NCI-H2196 (cell line): ENCODE measurements around the gene ZNF33A.
"Not testable (repeated sequence)": the region's sequence is repeated elsewhere in the genome, so short reads cannot be mapped to it uniquely, and the experiment has no call there.

ENCODE experiments used
- DNase-seq: peaks from one replicate; lab custom pipeline; 2025; ENCODE audit not compliant: unreplicated experiment; lab: John Stamatoyannopoulos, UW

The ZNF33A gene

GRCh38 chr10:38010119-38010903 is at the start of gene ZNF33A:
Gene ZNF33A, plus strand, starts transcription at chr10:38010675. Its CDS starts 1,667 bp downstream, at chr10:38012342.
- peak; percentile 93 for DNase-seq

GRCh38 chr10:37965006-37965405 is 45.5 kb upstream of the ZNF33A start:
- DNase-seq: no peak

DNA sequence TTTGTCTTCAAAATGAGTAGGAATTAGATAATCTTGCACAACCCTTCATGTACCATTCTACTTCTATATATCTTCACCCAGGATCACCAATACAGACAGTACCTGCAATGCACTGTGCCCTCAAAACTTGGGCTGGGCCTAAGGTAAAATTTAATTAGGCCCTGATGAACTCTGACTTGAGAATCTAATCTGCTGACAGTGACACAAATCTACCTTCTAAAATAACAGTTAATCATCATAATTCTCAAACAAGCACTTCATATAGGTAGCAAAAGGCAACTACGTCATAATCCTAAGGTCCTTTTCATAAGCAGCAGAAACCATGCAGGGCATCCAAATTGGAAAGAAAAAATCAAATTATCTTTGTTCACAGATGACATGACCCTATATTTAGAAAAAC is 38.1 kb upstream of the ZNF33A start:
- DNase-seq: no peak

GRCh38 chr10:37975401-37975991 is 35.0 kb upstream of the ZNF33A start:
- no peak for DNase-seq

DNA sequence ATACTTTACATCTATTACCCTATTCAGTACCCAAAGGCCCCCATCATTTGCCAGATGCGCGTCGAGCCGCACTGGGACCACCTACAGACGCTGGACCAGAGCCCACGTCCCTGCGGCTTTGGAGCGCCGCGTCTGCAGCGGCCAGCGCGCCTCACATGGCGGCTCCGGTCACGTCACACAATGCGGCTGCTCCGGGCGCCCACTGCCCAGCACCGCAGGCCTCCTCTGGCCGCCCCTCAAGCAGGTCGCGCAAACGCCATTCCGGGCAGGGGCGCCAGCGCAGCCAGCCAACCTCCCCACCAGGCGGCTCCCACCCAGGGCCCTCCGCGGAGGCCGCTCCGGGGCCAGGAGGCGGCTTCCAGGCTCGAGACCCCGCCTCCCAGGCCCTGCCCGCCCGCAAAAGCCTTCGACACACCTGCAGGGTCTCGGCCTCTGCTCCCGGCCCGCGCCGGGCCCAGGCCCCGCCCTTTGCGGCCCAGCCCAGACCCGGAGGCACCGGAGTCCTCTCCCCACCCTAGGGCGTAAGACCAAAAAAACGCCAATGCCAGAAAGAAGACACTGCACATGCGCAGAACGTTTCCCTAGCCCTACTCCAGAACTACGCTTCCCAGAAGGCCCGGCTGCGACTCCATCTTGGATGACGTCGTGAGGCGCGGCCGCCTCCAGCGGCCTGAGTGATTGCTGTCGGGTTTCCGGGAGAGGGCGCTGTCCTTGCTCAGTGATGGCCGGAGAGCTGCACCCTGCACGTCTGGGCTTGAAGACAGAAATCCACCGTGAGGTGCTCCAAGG is 34.2 kb upstream of the ZNF33A start, which contains the start of gene ZNF25:
TSS of gene ZNF25 (minus strand) at position 557 of the 789 bp plus-strand sequence. CDS start 4,925 bp downstream, outside the sequence.
- peak; percentile 89 for DNase-seq

GRCh38 chr10:37976880-37977203 is 33.6 kb upstream of the ZNF33A start:
- DNase-seq: no peak

DNA sequence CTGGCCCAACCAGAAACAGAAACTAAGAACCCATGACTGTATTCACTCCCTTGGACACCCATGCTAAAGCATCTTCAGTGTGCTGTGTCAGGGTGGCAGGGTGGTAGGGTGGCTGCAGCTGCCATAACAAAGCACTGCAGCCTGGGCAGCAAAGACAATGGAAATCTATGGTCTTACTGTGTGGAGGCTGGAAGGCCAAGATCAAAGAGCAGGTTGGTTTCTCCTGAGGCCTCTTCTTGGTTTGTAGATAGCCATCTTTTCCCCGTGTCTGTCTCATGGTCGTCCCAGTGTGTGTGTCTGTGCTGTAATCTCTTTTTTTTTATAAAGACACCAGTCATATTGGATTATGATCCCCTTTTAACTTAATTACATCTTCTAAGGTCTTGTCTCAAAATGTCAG is 18.8 kb upstream of the ZNF33A start:
- DNase-seq: no peak

DNA sequence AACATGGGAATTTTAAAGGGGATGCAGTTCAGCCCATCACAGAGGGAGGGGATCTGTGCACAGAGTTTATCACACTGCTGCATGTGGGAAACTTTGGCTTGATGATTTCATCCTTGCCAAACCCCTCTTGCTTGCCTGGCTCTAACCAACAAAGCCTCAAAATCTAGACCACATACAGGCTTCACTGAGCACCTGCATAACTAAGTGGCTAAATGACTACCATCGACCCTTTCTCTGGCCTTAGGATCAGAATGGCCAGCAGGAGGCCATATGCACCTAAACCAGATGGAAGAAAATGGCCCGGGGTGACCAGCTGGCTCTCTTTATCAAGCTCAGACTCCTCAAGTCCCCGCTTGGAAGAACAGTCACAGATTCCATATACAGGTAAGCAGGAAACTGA is 18.4 kb upstream of the ZNF33A start:
- no peak for DNase-seq

GRCh38 chr10:37998920-37999319 is 11.6 kb upstream of the ZNF33A start:
- not testable (repeated sequence) for DNase-seq

DNA sequence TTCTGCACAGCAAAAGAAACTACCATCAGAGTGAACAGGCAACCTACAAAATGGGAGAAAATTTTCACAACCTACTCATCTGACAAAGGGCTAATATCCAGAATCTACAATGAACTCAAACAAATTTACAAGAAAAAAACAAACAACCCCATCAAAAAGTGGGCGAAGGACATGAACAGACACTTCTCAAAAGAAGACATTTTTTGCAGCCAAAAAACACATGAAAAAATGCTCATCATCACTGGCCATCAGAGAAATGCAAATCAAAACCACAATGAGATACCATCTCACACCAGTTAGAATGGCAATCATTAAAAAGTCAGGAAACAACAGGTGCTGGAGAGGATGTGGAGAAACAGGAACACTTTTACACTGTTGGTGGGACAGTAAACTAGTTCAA is 10.0 kb upstream of the ZNF33A start:
- not testable (repeated sequence) for DNase-seq

GRCh38 chr10:38003026-38003425 is 7.4 kb upstream of the ZNF33A start:
- DNase-seq: no peak

DNA sequence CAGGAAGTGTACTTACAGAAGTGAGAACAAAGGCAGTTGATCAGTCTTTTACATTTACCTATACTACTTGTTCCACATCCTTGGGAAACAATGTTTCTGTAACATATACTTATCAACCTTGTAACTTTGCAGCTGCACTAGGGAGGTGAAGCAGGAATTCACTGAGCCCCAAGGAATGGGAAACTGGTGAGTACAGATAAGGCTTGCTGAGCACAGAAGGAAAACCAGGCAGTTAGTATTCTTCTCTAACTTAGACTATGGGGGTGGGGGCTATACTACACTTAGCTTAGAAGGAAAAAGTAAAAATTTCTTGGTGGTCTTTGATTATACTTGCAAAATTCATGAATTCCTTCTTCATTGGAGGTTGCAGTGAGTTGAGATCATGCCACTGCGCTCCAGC is 6.9 kb upstream of the ZNF33A start:
- no peak for DNase-seq

GRCh38 chr10:38007551-38007950 is 2.9 kb upstream of the ZNF33A start:
- no peak for DNase-seq

DNA sequence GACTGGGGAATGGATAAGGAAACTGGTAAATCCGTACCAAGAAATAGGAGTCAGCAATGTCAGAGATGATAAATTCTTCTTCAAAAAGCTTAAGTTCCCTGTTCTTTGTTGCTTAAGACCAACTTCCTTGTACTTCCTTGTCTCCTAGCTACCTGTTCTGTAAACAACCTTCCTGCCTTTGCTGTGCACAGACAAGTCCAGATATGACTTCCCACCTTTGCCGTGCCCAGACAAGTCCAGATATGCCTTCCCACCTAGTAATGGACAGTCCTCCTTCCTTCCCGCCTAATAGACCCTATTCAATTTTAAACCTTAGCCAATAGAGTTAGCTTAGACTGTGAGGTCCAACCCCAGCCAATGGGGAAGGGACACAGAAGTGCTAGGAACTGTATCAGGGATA is 2.5 kb upstream of the ZNF33A start:
- no peak for DNase-seq

DNA sequence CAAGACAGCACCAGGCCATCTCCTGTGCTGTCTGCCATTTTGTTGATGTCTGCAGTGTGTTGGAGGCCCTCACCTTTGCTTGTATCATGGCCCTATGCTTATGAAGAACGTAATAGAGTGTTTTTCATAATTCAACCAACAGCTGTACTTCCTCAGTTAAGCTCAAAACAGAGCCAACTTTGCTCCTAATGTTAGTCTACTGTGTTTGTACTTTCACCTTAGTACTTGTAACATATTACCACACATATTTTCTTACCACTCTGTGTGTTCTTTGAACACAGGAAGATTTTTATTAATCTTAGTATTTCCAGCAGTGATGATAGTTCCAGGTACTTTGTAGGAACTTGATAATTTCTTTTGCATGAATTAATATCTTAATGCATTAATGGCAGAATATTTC is 5.9 kb downstream of the ZNF33A start:
- no peak for DNase-seq

GRCh38 chr10:38019124-38019523 is 8.6 kb downstream of the ZNF33A start:
- DNase-seq: not testable (repeated sequence)

DNA sequence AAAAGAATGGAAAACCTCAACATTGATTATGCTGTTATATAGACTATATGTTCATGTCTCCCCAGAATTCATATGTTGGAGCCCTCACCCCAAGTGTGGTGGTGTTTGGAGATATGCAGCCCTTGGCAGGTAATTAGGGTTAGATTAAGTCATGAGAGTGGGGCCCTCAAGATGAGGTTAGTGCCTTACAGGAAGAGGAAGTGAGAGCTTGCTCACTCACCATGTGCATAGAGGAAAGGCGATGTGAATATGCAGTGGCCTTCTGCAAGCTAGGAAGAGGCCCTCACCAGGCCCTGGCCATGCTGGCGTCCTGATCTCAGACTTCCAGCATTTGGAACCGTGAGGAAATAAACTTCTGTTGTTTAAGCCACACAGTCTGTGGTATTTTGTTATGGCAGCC is 14.8 kb downstream of the ZNF33A start:
- no peak for DNase-seq

- no peak for DNase-seq
These were observed 17.5 kb downstream of the ZNF33A start for GRCh38 chr10:38027986-38028385.

DNA sequence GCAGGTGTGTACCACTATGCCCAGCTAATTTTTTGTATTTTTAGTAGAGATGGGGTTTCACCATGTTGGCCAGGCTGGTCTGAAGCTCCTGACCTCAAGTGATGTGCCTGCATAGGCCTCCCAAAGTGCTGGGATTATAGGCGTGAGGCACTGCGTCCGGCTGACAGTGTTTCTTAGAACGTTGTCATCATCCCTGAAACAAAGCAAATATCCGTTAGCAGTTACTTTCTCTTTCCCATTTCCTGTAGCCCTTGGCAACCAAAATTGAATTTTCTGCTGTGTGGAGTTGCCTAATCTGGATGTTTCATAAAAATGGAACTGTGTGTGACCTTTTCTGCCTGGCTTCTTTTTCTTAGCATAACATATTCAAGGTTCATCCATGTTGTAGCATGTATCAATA is 22.4 kb downstream of the ZNF33A start:
- DNase-seq: no peak

- no peak for DNase-seq
These were observed 27.8 kb downstream of the ZNF33A start for GRCh38 chr10:38038107-38038931.

DNA sequence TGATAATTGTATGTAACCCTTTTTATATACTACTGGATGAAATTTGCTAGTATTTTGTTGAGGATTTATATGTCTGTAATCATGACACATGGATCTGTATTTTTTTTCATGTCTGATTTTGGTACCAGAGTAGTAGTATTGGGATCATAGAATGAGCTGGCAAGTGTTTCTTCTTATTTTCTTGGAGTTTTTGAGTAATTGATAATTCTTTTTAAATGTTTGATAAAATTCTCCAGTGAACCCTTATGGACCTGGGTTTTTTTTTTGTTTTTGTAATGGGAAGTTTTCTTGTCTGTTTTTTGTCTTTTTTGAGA is 28.4 kb downstream of the ZNF33A start:
- DNase-seq: no peak
